ENCODE data around the gene MAP2K3.
A peak's percentile ranks its signal among the peaks of the same experiment; 100 is the strongest.

MAP2K3 gene

GRCh38 chr17:21249086-21249795 is 35.3 kb upstream of the MAP2K3 start:
- Mint-ChIP-seq H3K27me3 (no peaks in the 10 kb centered on the region), H3K36me3 (no peaks in the 10 kb centered on the region), H3K4me1 (ENCODE audit: low read depth) (peaks cover 29% of the 10 kb centered on the region), H3K9me3 (ENCODE audit: low read depth) (no peaks in the 10 kb centered on the region), H3K27ac (no peak overlapping the region), H3K4me3 (no peak overlapping the region)

- Mint-ChIP-seq H3K4me3 (no peak overlapping the region), H3K4me1 (ENCODE audit: low read depth) (peaks cover 32% of the 10 kb centered on the region), H3K36me3 (no peaks in the 10 kb centered on the region), H3K27ac (peak overlapping the region; percentile 41), H3K9me3 (ENCODE audit: low read depth) (no peaks in the 10 kb centered on the region), H3K27me3 (no peaks in the 10 kb centered on the region)
These were observed 34.4 kb upstream of the MAP2K3 start for GRCh38 chr17:21249920-21250703.

GRCh38 chr17:21250854-21251253 is 33.7 kb upstream of the MAP2K3 start:
- H3K27ac Mint-ChIP-seq = no peak overlapping the region
- H3K4me1 Mint-ChIP-seq (ENCODE audit: low read depth) = peaks cover 30% of the 10 kb centered on the region
- no peaks in the 10 kb centered on the region for H3K9me3 Mint-ChIP-seq (ENCODE audit: low read depth)
- no peaks in the 10 kb centered on the region for H3K27me3 Mint-ChIP-seq
- H3K4me3 Mint-ChIP-seq = no peak overlapping the region
- no peaks in the 10 kb centered on the region for H3K36me3 Mint-ChIP-seq

- no peaks in the 10 kb centered on the region for H3K9me3 Mint-ChIP-seq (ENCODE audit: low read depth)
- no peak overlapping the region for H3K4me3 Mint-ChIP-seq
- no peaks in the 10 kb centered on the region for H3K27me3 Mint-ChIP-seq
- peaks cover 28% of the 10 kb centered on the region for H3K4me1 Mint-ChIP-seq (ENCODE audit: low read depth)
- H3K27ac Mint-ChIP-seq = no peak overlapping the region
- H3K36me3 Mint-ChIP-seq = no peaks in the 10 kb centered on the region
These were observed 33.0 kb upstream of the MAP2K3 start for GRCh38 chr17:21251337-21252010.

- H3K27ac Mint-ChIP-seq = no peak overlapping the region
- no peaks in the 10 kb centered on the region for H3K9me3 Mint-ChIP-seq (ENCODE audit: low read depth)
- no peaks in the 10 kb centered on the region for H3K36me3 Mint-ChIP-seq
- no peaks in the 10 kb centered on the region for H3K27me3 Mint-ChIP-seq
- peak overlapping the region; percentile 79 for H3K4me3 Mint-ChIP-seq
- peaks cover 28% of the 10 kb centered on the region for H3K4me1 Mint-ChIP-seq (ENCODE audit: low read depth)
These were observed 32.2 kb upstream of the MAP2K3 start for GRCh38 chr17:21252289-21252795.

- Mint-ChIP-seq H3K4me3 (peak within 1 kb of the TSS; percentile 86), H3K27me3 (no peaks in the 10 kb centered on the region), H3K9me3 (ENCODE audit: low read depth) (no peaks in the 10 kb centered on the region), H3K27ac (peak within 1 kb of the TSS; percentile 73), H3K4me1 (ENCODE audit: low read depth) (peaks cover 30% of the 10 kb centered on the region), H3K36me3 (no peaks in the 10 kb centered on the region)
These were observed 31.5 kb upstream of the MAP2K3 start, which contains the start of gene NATD1 for GRCh38 chr17:21252796-21253645. Gene NATD1 (minus strand): TSS chr17:21253410. CDS start chr17:21253264, 146 bp downstream.

GRCh38 chr17:21253646-21254441 is 30.7 kb upstream of the MAP2K3 start:
- Mint-ChIP-seq H3K4me3 (peak overlapping the region; percentile 86), H3K36me3 (no peaks in the 10 kb centered on the region), H3K27me3 (no peaks in the 10 kb centered on the region), H3K9me3 (ENCODE audit: low read depth) (no peaks in the 10 kb centered on the region), H3K27ac (peak overlapping the region; percentile 73), H3K4me1 (ENCODE audit: low read depth) (peaks cover 30% of the 10 kb centered on the region)

- Mint-ChIP-seq H3K27ac (no peak overlapping the region), H3K4me1 (ENCODE audit: low read depth) (peaks cover 12% of the 10 kb centered on the region), H3K4me3 (no peak overlapping the region), H3K9me3 (ENCODE audit: low read depth) (no peaks in the 10 kb centered on the region), H3K36me3 (no peaks in the 10 kb centered on the region), H3K27me3 (no peaks in the 10 kb centered on the region)
These were observed 25.9 kb upstream of the MAP2K3 start for GRCh38 chr17:21258593-21258992.

- H3K36me3 Mint-ChIP-seq = no peaks in the 10 kb centered on the region
- no peak overlapping the region for H3K4me3 Mint-ChIP-seq
- peaks cover 1% of the 10 kb centered on the region for H3K27me3 Mint-ChIP-seq
- H3K27ac Mint-ChIP-seq = no peak overlapping the region
- H3K4me1 Mint-ChIP-seq (ENCODE audit: low read depth) = peaks cover 5% of the 10 kb centered on the region
- no peaks in the 10 kb centered on the region for H3K9me3 Mint-ChIP-seq (ENCODE audit: low read depth)
These were observed 22.1 kb upstream of the MAP2K3 start for GRCh38 chr17:21262259-21262993.

- Mint-ChIP-seq H3K36me3 (no peaks in the 10 kb centered on the region), H3K4me3 (no peak overlapping the region), H3K4me1 (ENCODE audit: low read depth) (peaks cover 8% of the 10 kb centered on the region), H3K9me3 (ENCODE audit: low read depth) (no peaks in the 10 kb centered on the region), H3K27ac (no peak overlapping the region), H3K27me3 (peaks cover 1% of the 10 kb centered on the region)
These were observed 21.1 kb upstream of the MAP2K3 start for GRCh38 chr17:21263376-21263775.

- Mint-ChIP-seq H3K9me3 (ENCODE audit: low read depth) (no peaks in the 10 kb centered on the region), H3K4me1 (ENCODE audit: low read depth) (peaks cover 14% of the 10 kb centered on the region), H3K27me3 (peaks cover 1% of the 10 kb centered on the region), H3K27ac (no peak overlapping the region), H3K36me3 (no peaks in the 10 kb centered on the region), H3K4me3 (no peak overlapping the region)
These were observed 15.8 kb upstream of the MAP2K3 start for GRCh38 chr17:21268596-21269188.

GRCh38 chr17:21269394-21269793 is 15.1 kb upstream of the MAP2K3 start:
- no peak overlapping the region for H3K4me3 Mint-ChIP-seq
- H3K4me1 Mint-ChIP-seq (ENCODE audit: low read depth) = peaks cover 14% of the 10 kb centered on the region
- H3K27ac Mint-ChIP-seq = peak overlapping the region; percentile 28
- peaks cover 1% of the 10 kb centered on the region for H3K27me3 Mint-ChIP-seq
- H3K36me3 Mint-ChIP-seq = no peaks in the 10 kb centered on the region
- H3K9me3 Mint-ChIP-seq (ENCODE audit: low read depth) = no peaks in the 10 kb centered on the region
